ENCODE results near the gene SGSM2. TPM values are rescaled to one million over a fixed set of nuclear protein-coding genes. Genes with fewer than 3 reads are reported as not detected.

Gene SGSM2
- total and polyA plus RNA-seq, 4 donors: 5.5 to 17.5 (median 12.4) TPM

DNA sequence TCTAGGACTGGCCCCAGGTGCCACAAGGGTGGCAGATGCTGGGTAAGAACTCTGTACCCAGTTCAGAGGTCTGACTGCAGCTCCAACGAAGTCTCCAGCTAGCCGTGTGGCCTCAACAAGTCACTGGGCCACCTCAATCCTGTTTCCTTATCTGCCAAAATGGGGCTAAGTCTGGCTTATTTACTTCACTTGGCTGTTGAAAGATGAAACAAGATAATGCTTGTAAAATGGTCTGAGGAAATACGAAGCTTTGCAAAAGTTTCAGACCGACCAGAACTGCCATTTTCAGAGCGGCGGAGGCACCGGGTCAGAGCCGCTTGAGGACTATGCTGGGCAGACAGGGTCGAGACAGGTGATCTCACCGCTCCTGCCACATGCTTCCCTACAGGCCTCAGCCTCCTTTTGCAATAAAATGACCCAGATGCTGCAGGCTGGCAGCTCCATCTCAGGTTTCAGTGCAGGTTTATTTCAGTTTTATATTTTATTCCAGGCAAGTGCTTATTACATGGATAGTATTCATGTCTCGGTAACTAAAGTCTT, 46.4 kb downstream of the SGSM2 start:
- no peak for DNase-seq (ENCODE audit: low spot score)
- H3K9ac ChIP-seq (ENCODE audit: low read depth in 1 of 2, low read length in 2 of 2): no peak overlapping the region
- H3K4me3 ChIP-seq (ENCODE audit: low read depth in 1 of 3, low read length in 3 of 3): no peak overlapping the region
- peaks cover 3 to 17% (median 12%) of the 10 kb centered on the region in 4 donors for H3K4me1 ChIP-seq (ENCODE audit: control insufficient read depth in 4 of 4, insufficient read depth in 4 of 4, low read length in 3 of 4)
- TF ChIP-seq, protein P1, sequence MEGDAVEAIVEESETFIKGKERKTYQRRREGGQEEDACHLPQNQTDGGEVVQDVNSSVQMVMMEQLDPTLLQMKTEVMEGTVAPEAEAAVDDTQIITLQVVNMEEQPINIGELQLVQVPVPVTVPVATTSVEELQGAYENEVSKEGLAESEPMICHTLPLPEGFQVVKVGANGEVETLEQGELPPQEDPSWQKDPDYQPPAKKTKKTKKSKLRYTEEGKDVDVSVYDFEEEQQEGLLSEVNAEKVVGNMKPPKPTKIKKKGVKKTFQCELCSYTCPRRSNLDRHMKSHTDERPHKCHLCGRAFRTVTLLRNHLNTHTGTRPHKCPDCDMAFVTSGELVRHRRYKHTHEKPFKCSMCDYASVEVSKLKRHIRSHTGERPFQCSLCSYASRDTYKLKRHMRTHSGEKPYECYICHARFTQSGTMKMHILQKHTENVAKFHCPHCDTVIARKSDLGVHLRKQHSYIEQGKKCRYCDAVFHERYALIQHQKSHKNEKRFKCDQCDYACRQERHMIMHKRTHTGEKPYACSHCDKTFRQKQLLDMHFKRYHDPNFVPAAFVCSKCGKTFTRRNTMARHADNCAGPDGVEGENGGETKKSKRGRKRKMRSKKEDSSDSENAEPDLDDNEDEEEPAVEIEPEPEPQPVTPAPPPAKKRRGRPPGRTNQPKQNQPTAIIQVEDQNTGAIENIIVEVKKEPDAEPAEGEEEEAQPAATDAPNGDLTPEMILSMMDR (IDR thresholded peaks at IDR 0.05; ENCODE audit: low read depth, low read length, missing input control): no peak
- TF ChIP-seq RAD21 (IDR thresholded peaks at IDR 0.05): no peak
- TF ChIP-seq SP1 (IDR thresholded peaks at IDR 0.05): peak; percentile 39
- no peak for TF ChIP-seq YY1 (IDR thresholded peaks at IDR 0.05)
- peak; percentile 80 to 81 for TF ChIP-seq HNF4A (conservative IDR thresholded peaks at IDR 0.05)
- no peaks in the 10 kb centered on the region for H3K9me3 ChIP-seq (ENCODE audit: control insufficient read depth in 4 of 4, low read length in 3 of 4)
- 59% methylated on average over 11 of the region's 11 CpGs for WGBS
- no peaks in the 10 kb centered on the region for H3K27me3 ChIP-seq (ENCODE audit: control insufficient read depth in 4 of 4, insufficient read depth in 4 of 4, low read length in 3 of 4)
- H3K27ac ChIP-seq (ENCODE audit: low read depth in 1 of 2, low read length in 2 of 2): peak overlapping the region; percentile 62 to 74
- peaks cover 0 to 25% (median 5%) of the 10 kb centered on the region in 4 donors for H3K36me3 ChIP-seq (ENCODE audit: control insufficient read depth in 4 of 4, insufficient read depth in 3 of 4, low read depth in 1 of 4, low read length in 3 of 4)

GRCh38 chr17:2384439-2385127, 47.3 kb downstream of the SGSM2 start:
- Histone ChIP-seq H3K4me3 (ENCODE audit: low read depth in 1 of 3, low read length in 3 of 3) (no peak overlapping the region), H3K9ac (ENCODE audit: low read depth in 1 of 2, low read length in 2 of 2) (no peak overlapping the region), H3K9me3 (ENCODE audit: control insufficient read depth in 4 of 4, low read length in 3 of 4) (no peaks in the 10 kb centered on the region), H3K4me1 (ENCODE audit: control insufficient read depth in 4 of 4, insufficient read depth in 4 of 4, low read length in 3 of 4) (peaks cover 3 to 17% (median 12%) of the 10 kb centered on the region in 4 donors), H3K27me3 (ENCODE audit: control insufficient read depth in 4 of 4, insufficient read depth in 4 of 4, low read length in 3 of 4) (no peaks in the 10 kb centered on the region), H3K27ac (ENCODE audit: low read depth in 1 of 2, low read length in 2 of 2) (peak overlapping the region; percentile 10 to 15), H3K36me3 (ENCODE audit: control insufficient read depth in 4 of 4, insufficient read depth in 3 of 4, low read depth in 1 of 4, low read length in 3 of 4) (peaks cover 0 to 24% (median 5%) of the 10 kb centered on the region in 4 donors)
- no peak for DNase-seq (ENCODE audit: low spot score)
- TF ChIP-seq GABPA (IDR thresholded peaks at IDR 0.05 in 1 of 2, conservative IDR thresholded peaks at IDR 0.05 in 1 of 2): no peak
- no peak for TF ChIP-seq HNF4G (IDR thresholded peaks at IDR 0.05)
- no peak for TF ChIP-seq SP1 (IDR thresholded peaks at IDR 0.05)
- no peak for TF ChIP-seq RAD21 (IDR thresholded peaks at IDR 0.05)
- no peak for TF ChIP-seq NR2F2 (IDR thresholded peaks at IDR 0.05)
- WGBS: 83% methylated on average over 22 of the region's 22 CpGs

GRCh38 chr17:2385240-2386210, 48.2 kb downstream of the SGSM2 start:
- peaks cover 3 to 17% (median 12%) of the 10 kb centered on the region in 4 donors for H3K4me1 ChIP-seq (ENCODE audit: control insufficient read depth in 4 of 4, insufficient read depth in 4 of 4, low read length in 3 of 4)
- H3K36me3 ChIP-seq (ENCODE audit: control insufficient read depth in 4 of 4, insufficient read depth in 3 of 4, low read depth in 1 of 4, low read length in 3 of 4): peaks cover 0 to 16% (median 5%) of the 10 kb centered on the region in 4 donors
- 74% methylated on average over 18 of the region's 18 CpGs for WGBS
- no peak overlapping the region for H3K4me3 ChIP-seq (ENCODE audit: low read depth in 1 of 3, low read length in 3 of 3)
- DNase-seq (ENCODE audit: low spot score): no peak
- H3K27me3 ChIP-seq (ENCODE audit: control insufficient read depth in 4 of 4, insufficient read depth in 4 of 4, low read length in 3 of 4): no peaks in the 10 kb centered on the region
- H3K9ac ChIP-seq (ENCODE audit: low read depth in 1 of 2, low read length in 2 of 2): no peak overlapping the region
- H3K9me3 ChIP-seq (ENCODE audit: control insufficient read depth in 4 of 4, low read length in 3 of 4): no peaks in the 10 kb centered on the region
- no peak overlapping the region for H3K27ac ChIP-seq (ENCODE audit: low read depth in 1 of 2, low read length in 2 of 2)
- TF ChIP-seq FOXA1 (IDR thresholded peaks at IDR 0.05): no peak
- TF ChIP-seq HNF4G (IDR thresholded peaks at IDR 0.05): no peak
- no peak for TF ChIP-seq TAF1 (conservative IDR thresholded peaks at IDR 0.05)
- TF ChIP-seq, protein P2, sequence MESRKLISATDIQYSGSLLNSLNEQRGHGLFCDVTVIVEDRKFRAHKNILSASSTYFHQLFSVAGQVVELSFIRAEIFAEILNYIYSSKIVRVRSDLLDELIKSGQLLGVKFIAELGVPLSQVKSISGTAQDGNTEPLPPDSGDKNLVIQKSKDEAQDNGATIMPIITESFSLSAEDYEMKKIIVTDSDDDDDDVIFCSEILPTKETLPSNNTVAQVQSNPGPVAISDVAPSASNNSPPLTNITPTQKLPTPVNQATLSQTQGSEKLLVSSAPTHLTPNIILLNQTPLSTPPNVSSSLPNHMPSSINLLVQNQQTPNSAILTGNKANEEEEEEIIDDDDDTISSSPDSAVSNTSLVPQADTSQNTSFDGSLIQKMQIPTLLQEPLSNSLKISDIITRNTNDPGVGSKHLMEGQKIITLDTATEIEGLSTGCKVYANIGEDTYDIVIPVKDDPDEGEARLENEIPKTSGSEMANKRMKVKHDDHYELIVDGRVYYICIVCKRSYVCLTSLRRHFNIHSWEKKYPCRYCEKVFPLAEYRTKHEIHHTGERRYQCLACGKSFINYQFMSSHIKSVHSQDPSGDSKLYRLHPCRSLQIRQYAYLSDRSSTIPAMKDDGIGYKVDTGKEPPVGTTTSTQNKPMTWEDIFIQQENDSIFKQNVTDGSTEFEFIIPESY (IDR thresholded peaks at IDR 0.05): no peak
- TF ChIP-seq FOXA2 (IDR thresholded peaks at IDR 0.05): no peak
- TF ChIP-seq JUND (IDR thresholded peaks at IDR 0.05): no peak
- no peak for TF ChIP-seq YY1 (IDR thresholded peaks at IDR 0.05)
- no peak for TF ChIP-seq ATF3 (IDR thresholded peaks at IDR 0.05)
- TF ChIP-seq HNF4A (conservative IDR thresholded peaks at IDR 0.05): no peak
- TF ChIP-seq SP1 (IDR thresholded peaks at IDR 0.05): no peak
- TF ChIP-seq GABPA (IDR thresholded peaks at IDR 0.05 in 1 of 2, conservative IDR thresholded peaks at IDR 0.05 in 1 of 2): no peak
- TF ChIP-seq, protein P1 (IDR thresholded peaks at IDR 0.05; ENCODE audit: low read depth, low read length, missing input control): no peak
- no peak for TF ChIP-seq RAD21 (IDR thresholded peaks at IDR 0.05)
- TF ChIP-seq EGR1 (IDR thresholded peaks at IDR 0.05; ENCODE audit: low read depth in 2 of 2): no peak
- TF ChIP-seq RXRA (IDR thresholded peaks at IDR 0.05): no peak
- no peak for TF ChIP-seq MAX (IDR thresholded peaks at IDR 0.05)

Measured in liver (tissue), 9 donors.